Measurements from ENCODE around the gene RARG.

Gene RARG

DNA sequence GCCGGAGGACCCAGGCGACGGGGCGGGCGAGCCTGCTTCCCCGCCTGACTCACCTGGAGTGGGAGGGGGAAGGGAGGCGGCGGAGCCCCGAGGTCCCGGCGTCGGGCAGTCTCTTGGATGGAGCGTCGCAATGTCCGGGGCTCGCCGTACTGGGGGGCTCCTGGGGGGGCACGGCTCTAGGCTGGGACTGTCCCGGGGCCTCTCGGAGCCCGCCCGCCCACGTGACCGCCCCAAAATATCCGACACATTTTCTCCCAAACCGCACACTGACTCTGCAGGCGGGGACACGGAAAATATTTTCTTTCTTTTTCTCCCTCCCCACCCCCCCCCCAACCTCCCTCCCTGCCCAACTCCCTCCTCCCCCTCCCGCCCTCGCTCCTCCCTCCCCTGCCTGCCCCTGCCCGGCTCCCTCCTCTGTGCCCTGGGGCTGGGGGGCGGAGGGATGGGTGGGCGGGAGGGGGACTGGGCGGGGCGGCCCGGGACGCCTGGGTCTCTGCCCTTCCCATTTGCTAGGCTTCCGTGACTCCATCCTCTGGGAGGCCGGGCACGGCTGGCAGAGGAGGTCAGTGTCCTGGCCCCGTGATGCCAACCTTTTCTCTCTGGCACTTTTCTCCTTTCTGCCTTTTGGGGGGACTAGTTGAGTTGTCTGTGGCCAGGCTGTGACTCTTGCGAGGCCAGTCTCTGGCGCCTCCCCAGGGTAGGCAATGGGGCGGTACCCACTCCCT is at the start of gene RARG:
Gene RARG, minus strand, starts transcription at position 289 of the 725 bp plus-strand sequence. CDS start 4,664 bp downstream, outside the sequence.
- peak; percentile 79 to 86 for DNase-seq

DNA sequence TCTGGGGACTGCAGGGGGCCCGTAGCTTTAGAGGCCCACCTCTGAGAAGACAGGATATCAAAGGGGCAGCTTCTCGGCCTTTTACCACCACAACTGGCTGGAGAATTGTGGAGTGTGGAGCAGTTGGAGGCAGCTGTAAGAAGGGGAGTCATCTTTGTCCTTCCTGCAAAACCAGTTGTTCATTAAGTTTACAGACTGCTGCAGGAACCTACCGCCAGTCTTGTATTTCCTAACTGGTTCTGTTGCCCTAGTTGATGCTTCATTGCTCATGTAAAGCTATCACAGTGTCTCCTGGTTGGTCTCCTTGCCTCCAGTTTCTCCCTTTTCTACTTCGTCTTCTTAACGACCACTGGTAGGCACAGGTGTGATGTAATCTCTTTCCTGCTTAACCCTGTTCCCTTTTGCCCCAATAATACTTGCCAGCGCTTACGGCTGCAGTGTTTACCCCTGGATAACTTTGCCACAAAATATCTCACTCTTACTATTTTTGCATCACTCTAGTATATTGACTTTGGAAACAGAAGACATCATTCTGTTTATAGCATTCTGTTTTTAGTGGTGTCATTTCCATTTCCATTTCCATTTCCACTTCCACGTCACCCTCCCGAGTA is 48.0 kb upstream of the RARG start:
- DNase-seq: no peak

- DNase-seq: no peak
Measured at GRCh38 chr12:53279283-53279869, 47.4 kb upstream of the RARG start.

DNA sequence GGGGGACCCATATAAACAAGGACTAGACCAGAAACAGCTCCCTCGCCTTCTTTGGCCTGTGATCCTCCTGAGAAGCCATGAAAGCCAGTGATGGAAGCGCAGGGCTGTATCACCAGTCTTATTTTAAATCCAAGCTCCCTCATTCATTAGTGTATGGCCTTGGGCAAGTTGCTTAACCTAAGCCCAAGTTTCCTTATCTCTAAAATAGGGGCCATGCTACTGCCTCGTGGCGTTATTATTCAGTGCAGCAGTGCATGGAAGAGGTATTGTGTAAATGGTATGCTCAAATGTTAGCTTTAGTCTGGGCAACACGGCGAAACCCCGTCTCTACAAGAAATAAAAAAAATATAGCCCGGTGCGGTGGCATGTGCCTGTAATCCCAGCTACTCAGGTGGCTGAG is 46.0 kb upstream of the RARG start:
- DNase-seq: no peak

DNA sequence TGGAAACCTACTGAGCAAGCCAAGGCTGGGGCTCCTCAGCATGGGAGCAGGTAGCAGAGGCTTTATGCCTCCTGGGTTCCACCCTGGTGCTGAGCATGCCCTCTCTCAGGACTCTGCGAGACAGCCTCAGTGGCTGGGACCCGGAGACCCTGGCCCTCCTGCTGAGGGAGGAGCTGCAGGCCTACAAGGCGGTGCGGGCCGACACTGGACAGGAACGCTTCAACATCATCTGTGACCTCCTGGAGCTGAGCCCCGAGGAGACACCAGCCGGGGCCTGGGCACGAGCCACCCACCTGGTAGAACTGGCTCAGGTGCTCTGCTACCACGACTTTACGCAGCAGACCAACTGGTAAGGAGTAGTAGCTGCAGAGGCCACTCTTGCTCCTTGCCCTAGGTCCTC is 44.5 kb upstream of the RARG start:
- DNase-seq: no peak

- DNase-seq: no peak
Measured at GRCh38 chr12:53274445-53274844, 42.4 kb upstream of the RARG start.

- no peak for DNase-seq
Measured at GRCh38 chr12:53268630-53269562, 36.9 kb upstream of the RARG start.

DNA sequence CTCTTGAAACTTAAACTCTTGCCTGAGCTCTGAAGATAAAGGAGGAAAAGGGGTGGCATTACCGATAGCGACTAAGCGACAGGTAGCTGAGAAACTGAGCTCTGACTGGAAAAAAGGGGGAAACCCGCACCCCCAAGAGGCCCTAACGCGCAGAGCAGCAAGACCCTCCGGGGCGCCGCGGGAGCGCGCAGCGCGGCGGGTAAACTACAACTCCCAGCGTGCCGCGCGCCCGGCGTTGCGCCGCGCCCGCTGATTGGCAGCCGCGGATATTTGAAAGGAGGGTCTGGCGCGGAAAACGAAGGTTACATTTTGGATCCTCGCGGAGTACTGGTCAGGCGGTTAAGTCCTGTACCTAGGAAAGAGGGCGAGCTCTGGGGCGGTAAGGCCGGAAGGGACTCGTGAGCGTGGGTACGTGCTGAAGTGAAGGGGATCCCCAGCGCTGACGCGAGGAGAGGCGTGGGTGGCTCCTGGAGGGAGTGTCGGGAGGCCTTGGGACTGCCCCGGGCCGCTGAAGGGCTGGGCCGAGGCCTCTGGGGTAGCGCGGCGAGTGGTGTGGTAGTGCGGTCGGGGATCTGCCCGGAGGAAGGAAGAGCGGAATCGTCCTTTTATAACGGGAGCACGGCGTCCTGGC is 36.1 kb upstream of the RARG start, which contains the start of gene ESPL1:
Gene ESPL1, plus strand, starts transcription at position 301 of the 631 bp plus-strand sequence. CDS start 468 bp downstream, outside the sequence.
- peak; percentile 75 to 77 for DNase-seq

DNA sequence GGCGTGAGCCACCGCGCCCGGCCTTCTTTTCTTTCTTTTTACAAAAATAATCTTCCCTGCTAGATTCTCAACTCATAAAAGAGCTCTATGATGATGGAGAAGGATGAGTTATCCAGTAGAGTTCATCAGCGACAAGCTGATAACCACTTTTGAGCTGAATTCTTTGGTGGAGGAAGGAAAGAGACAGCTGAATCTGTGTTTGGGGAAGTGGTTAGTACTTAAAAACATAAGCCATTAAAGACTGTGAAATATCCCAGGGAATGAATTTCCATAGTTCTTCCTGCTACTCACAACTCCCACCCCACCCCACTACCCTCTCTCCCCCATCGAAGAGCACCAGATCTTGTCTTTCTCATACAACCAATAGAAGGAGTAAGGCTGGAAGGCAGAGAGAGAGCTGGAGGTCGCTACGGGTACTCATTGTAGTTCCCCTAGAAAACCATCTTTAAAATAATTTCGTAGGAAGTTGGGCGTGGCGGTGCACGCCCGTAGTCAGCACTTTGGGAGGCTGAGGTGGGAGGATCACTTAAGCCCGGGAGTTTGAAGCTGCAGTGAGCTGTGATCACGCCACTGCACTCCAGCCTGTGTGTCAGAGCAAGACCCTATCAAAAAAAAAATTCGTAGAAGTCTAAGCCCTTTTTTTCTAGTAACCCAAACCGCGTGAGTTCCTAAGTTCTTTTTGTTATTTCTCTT is 35.4 kb upstream of the RARG start:
- peak; percentile 19 to 29 for DNase-seq

GRCh38 chr12:53265783-53266182 is 33.8 kb upstream of the RARG start:
- DNase-seq: no peak

- no peak for DNase-seq
Measured at GRCh38 chr12:53259891-53260290, 27.9 kb upstream of the RARG start.

DNA sequence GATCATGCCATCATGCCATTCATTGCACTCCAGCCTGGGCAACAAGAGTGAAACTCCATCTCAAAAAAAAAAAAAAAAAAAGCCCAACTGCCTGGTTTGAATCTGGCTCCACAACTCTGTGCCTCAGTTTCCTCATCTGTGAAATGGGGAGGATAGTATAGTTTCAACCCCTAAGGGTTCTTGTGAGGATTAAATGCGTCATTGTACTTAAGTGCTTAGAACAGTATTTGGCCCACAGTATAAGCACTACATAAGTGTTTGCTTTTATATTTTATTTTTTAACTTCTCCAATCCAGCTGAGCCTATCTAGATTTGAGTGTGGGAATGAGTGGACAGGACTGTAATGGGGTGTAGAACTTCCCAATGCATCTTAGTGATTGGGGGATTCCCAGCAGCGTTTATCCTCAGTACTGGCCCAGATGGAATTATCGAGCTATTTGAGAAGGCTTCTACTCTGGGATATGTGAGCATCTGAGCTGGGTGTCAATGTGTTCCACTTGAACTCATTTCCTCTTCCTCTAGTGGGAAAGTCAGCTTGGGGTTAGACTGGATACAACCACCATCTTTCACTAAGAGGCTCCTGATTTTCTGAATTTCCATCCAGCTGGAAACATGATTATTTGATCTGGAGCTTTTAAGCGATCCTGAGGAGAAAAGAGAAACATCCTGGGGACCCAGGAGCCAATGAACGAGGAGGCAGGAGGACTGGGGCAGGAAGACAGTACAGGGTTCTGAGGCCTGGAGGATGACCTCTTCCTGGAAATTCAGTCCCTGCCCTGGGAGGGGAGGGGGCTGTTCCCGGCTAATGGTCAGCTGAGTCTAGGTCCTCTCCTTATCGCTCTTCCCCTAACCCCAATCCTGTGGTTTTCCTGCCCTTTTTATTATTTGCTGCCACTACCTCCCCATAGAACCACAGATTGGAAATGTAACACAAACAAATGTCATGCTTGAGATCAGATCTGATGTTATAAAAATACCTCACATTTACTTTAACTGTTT is 26.8 kb upstream of the RARG start:
- DNase-seq: no peak

DNA sequence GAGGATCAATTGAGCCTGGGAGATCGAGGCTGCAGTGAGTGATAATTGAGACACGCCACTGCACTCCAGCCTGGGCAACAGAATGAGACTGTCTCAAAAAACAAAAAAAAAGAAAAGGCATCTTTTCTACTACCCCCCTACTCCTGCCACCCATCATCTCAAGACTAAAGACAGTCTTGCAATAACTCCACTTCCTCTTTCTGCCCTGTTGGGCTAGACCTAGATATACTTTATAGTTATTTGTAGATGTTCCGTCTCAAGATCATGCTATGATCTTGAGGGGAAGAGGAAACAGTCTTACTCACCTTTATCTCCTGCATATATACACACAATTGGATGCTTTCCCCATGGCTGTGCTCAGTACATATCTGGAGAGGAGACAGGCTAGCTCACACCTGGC is 24.0 kb upstream of the RARG start:
- no peak for DNase-seq

GRCh38 chr12:53254816-53255545 is 23.0 kb upstream of the RARG start:
- DNase-seq: no peak

DNA sequence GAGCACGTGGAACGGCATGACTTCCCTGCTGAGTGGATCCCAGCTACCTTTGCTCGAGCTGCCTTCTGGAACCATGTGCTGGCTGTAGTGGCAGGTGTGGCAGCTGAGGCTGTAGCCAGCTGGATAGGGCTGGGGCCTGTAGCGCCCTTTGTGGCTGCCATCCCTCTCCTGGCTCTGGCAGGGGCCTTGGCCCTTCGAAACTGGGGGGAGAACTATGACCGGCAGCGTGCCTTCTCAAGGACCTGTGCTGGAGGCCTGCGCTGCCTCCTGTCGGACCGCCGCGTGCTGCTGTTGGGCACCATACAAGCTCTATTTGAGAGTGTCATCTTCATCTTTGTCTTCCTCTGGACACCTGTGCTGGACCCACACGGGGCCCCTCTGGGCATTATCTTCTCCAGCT is 21.3 kb upstream of the RARG start:
- DNase-seq: no peak

DNA sequence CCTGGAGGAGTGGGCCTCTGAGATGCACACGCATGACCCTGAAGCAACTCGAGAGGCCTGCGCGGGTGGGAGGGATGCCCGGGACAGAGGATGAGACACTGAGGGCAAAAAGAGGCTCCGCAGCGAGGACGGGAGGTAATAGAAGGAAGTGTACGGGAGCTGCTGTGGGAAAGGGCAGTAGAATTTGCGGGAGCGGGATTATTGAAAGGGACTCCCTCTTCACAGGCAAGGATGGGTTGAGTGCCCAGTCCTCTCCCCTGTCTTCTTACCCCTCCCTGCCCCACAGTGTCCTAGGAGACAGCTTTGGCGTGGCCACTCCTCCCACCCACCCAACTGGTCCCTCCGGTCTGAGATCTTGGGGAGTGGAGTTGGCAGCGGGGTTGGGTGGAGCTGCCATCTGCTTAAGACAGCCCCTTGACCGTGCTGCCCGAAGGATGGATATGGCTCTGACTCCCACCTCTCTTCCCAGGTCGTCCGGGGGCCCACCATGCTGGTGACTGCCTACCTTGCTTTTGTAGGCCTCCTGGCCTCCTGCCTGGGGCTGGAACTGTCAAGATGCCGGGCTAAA is 20.4 kb upstream of the RARG start:
- no peak for DNase-seq

GRCh38 chr12:53251477-53252348 is 19.7 kb upstream of the RARG start:
- peak; percentile 59 to 67 for DNase-seq

GRCh38 chr12:53245286-53245685 is 13.3 kb upstream of the RARG start:
- DNase-seq: no peak
